GM10266 (cell line): ENCODE results near the gene PAQR7.
A peak's percentile ranks its signal among the peaks of the same experiment; 100 is the strongest.

Experiments used
- DNase-seq: peaks from one replicate; pipeline ENCODE4 v3.0.0; 2012; ENCODE audit errors: extremely low spot score
- TF ChIP-seq, protein P1 (sequence below): IDR thresholded peaks from 2 replicates; pipeline ENCODE4 v1.5.1; 2012; ENCODE audit warnings: mild to moderate bottlenecking, low read depth; ENCODE audit not compliant: control insufficient read depth, insufficient read depth; ENCODE audit errors: missing control alignments

PAQR7 gene

DNA sequence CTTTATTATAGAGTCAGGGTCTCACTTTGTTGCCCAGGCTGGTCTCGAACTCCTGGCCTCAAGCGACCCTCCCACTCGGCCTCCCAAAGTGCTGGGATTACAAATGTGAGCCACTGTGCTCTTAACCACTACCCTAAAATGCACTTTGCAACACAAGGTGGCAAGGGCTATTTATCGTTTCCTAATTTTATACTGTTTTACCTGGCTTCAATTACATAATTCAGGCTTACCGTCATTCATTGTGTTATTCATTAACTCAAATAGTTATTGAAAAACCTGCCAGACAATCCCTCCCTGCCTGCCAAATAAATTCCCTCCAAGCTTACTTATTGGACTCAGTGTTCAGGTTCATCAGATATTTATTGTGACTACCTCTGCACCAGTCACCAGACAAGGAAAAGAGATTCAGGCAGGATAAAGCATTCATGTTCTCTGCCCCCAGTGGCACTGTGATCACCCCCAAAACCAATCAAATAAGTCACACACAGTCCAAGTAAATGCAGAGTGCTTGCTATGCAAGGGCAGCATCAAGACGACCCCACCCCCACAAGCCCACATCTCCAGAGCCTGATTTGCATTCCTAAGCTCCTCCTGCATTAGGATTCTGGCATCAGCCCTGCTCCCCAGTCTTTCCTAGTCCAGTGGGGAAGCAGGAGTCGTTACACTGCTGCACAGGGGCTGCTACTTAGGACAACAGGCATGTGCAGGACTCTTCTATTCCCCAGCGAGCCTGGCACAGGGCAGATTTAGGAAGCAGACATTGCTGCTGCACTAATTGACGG, 8.1 kb downstream of the PAQR7 start:
- DNase-seq, result no peak
- TF ChIP-seq, protein P1, sequence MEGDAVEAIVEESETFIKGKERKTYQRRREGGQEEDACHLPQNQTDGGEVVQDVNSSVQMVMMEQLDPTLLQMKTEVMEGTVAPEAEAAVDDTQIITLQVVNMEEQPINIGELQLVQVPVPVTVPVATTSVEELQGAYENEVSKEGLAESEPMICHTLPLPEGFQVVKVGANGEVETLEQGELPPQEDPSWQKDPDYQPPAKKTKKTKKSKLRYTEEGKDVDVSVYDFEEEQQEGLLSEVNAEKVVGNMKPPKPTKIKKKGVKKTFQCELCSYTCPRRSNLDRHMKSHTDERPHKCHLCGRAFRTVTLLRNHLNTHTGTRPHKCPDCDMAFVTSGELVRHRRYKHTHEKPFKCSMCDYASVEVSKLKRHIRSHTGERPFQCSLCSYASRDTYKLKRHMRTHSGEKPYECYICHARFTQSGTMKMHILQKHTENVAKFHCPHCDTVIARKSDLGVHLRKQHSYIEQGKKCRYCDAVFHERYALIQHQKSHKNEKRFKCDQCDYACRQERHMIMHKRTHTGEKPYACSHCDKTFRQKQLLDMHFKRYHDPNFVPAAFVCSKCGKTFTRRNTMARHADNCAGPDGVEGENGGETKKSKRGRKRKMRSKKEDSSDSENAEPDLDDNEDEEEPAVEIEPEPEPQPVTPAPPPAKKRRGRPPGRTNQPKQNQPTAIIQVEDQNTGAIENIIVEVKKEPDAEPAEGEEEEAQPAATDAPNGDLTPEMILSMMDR, result no peak

DNA sequence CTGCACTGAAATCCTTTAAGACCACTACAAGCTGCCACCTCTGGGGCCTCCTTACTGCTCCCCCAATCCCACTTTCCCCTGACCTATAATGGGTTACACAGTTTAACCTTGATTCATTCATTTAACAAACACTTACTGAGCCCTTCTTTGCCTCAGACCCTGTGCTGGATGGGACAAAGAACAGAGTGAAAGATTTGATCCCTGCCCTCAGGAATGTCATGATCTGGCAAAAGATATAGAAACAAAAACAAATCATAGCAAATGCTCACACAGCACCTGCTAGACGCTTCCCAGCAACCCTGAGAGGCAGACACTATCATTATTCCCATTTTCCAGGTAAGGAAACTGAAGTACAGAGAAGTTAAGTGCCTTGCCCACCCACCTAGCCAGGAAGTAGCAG, 9.2 kb downstream of the PAQR7 start:
- no peak for DNase-seq
- TF ChIP-seq, protein P1, result no peak

DNA sequence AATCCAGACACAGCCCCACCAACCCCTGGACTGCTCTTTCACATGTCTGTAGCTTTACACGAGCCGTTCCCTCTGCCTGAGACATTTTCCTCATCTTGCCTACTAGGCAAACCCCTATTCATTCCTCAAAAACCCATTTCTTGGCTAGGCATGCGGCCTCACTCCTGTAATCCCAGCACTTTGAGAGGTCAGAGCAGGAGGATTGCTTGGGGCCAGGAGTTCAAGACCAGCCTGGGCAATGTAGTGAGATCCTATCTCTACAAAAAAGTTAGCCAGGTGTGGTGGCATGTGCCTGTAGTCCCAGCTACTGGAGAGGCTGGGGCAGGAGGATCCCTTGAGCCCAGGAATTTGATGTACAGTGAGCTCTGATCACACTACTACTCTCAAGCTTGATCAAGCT, 11.1 kb downstream of the PAQR7 start:
- DNase-seq, result no peak

DNA sequence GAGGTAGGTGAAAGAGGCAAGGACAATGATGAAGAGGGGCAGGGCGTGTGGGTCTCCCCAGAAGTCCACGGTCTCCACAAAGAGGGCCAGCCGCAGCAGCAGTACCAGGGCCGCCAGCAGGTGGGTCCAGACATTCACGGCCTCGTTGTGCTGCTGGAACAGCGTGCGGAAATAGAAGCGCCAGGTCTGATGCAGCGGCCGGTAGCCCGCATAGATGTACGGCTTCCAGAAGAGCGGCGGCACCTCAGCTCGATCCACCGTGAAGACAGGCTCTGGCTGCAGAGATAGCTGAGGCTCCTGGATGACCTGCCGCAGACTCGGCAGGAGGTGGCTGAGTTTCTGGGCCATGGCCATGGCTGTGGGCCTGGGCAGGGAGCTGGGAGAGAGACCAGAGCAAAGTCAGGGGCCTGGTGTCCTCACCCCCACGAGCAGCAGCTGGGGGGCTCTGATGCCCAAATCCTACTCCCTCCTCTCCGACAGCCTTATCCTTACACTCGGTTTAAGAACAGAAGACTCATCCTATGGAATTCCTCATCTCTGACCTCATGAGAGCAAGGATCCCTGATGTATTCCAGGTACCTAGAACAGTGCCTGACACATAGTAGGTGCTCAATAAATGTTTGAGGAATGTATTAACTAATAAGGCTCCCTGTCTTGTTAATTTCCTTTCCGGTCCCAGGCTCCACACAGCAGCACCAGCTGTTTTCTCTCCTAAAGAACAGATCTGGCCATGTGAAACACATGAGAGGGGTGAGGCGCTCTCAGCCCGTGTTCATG, 11.8 kb downstream of the PAQR7 start:
- TF ChIP-seq, protein P1, result no peak
- DNase-seq, result no peak

More for the DNA sequence above, 11.1 kb downstream of the PAQR7 start:
- TF ChIP-seq, protein P1, result no peak

DNA sequence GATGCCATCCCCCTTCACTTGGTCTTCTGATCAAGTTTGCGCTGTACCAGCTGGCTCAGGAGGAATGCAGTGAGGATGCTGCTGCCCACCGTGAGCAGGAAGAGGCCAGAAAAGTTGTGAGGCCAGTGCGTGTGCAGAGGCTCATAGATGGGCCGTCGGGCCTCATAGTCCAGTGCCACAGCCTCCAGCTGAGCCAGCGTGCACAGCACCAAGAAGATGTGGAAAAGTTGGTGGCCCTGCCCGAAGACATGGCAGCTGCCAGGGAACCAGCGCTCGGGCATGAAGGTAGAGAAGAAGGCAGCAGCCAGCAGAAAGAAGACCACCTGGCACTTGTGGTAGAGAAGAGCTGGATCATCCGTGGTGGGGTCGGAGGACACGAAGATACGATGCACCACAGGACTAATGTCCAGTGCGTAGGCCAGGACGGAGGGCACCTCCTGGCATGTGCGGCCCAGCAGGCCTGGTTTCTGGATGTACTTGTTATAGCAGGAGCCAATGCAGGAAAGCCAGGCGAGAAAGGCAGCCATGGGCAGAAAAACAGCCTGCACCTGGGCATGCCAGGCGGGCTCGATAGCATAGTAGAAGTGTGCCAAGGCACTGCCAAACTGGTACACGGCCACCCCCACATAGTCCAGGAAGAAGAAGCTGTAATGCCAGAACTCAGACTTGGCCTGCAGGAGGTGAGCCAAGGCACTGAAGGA, 12.6 kb downstream of the PAQR7 start:
- peak; percentile 3 for DNase-seq
- TF ChIP-seq, protein P1, result no peak

DNA sequence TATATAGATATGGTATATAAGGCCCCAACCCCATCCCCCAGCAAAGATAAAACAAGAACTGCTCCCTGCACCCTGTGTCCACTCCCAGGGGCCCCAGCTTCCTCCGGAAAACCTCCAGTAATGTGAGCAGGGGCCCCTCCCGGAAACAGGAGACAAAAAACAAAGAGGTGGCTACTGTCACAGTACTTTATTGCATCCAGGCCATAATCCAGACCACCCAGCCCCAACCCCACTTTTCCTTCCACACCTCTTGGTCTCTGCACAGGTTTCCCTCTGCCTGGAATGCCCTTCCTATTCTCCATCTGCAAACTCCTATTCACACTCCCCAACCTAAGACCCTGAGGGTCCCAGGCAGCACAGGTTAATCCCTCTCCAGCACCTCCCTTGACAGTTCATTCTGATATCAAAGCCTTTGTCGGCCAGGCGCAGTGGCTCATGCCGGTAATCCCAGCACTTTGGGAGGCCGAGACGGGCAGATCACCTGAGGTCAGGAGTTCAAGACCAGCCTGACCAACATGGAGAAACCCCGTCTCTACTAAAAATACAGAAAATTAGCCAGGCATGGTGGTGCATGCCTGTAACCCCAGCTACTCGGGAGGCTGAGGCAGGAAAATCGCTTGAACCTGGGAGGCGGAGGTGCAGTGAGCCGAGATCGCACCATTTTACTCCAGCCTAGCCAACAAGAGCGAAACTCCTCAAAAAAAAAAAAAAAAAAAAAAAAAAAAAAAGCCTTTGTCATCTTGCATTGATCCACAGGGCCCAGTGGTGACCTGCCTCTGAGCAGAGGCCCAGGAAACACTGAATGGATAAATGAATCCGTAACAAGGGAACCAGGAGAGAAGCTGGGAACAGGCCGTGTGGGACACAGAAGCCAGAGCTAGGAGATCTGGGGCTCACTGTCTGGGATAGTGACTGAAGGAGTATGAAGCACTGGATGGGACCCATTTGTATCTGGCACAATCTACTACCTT, 13.9 kb downstream of the PAQR7 start:
- peak; percentile 15 for DNase-seq
- TF ChIP-seq, protein P1, result no peak
